ENCODE data around the gene GPR34.
"Not testable (repeated sequence)": the region's sequence is repeated elsewhere in the genome, so short reads cannot be mapped to it uniquely, and the experiment has no call there.

The GPR34 gene

DNA sequence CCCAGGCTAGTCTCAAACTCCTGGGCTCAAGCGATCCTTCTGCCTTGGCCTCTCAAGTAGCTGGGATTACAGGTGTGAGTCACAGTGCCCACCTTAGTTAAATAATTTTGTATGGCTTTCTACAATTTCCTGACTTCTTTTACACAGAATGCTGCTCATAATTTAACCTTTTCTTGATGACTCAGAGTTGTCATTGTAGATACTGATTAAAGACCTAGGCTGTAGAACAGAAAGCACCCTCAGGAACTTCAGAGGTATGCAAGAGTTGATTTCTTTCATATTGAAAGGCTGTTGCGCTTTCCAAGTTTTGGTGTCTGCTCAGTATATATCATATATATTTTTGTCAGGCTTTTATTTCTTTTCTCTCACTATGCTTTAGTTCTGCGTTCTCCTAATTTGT, 21.1 kb upstream of the GPR34 start:
- Histone ChIP-seq H3K36me3 (ENCODE audit: control insufficient read depth in 2 of 2, insufficient read depth in 2 of 2, low read length in 2 of 2) (peaks cover 0 to 2% of the 10 kb centered on the region in 2 donors), H3K9ac (ENCODE audit: low read depth in 1 of 2, low read length in 2 of 2) (no peak overlapping the region), H3K4me3 (ENCODE audit: low read length in 2 of 2) (no peak overlapping the region), H3K27ac (ENCODE audit: low read depth in 2 of 2, low read length in 2 of 2) (no peak overlapping the region), H3K9me3 (ENCODE audit: control insufficient read depth in 2 of 2, low read length in 2 of 2) (no peaks in the 10 kb centered on the region), H3K27me3 (ENCODE audit: control insufficient read depth in 2 of 2, insufficient read depth in 2 of 2, low read length in 2 of 2) (peaks cover 0 to 3% of the 10 kb centered on the region in 2 donors), H3K4me1 (ENCODE audit: control insufficient read depth in 2 of 2, insufficient read depth in 2 of 2, low read length in 2 of 2) (no peaks in the 10 kb centered on the region)

DNA sequence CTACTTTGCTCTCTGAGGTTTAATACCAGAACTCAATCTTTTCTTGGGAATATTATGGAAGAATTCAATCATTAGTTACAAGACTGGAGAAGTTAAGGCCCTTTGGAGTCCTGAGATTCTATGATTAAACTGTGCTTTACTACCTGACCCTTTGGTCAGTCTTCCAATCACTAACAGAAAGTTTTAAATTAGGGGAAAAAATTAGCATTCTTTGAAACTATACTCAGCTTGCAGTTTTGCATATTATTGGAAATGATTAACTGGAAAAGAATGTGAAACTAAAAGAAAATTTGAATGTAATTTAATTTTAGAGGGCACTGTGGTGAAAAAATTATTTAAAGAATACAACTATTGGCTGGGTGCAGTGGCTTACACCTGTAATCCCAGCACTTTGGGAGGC, 18.7 kb upstream of the GPR34 start:
- H3K4me1 ChIP-seq (ENCODE audit: control insufficient read depth in 2 of 2, insufficient read depth in 2 of 2, low read length in 2 of 2): no peaks in the 10 kb centered on the region
- no peak overlapping the region for H3K9ac ChIP-seq (ENCODE audit: low read depth in 1 of 2, low read length in 2 of 2)
- no peaks in the 10 kb centered on the region for H3K36me3 ChIP-seq (ENCODE audit: control insufficient read depth in 2 of 2, insufficient read depth in 2 of 2, low read length in 2 of 2)
- H3K27ac ChIP-seq (ENCODE audit: low read depth in 2 of 2, low read length in 2 of 2): no peak overlapping the region
- peaks cover 0 to 3% of the 10 kb centered on the region in 2 donors for H3K27me3 ChIP-seq (ENCODE audit: control insufficient read depth in 2 of 2, insufficient read depth in 2 of 2, low read length in 2 of 2)
- no peak overlapping the region for H3K4me3 ChIP-seq (ENCODE audit: low read length in 2 of 2)
- no peaks in the 10 kb centered on the region for H3K9me3 ChIP-seq (ENCODE audit: control insufficient read depth in 2 of 2, low read length in 2 of 2)

DNA sequence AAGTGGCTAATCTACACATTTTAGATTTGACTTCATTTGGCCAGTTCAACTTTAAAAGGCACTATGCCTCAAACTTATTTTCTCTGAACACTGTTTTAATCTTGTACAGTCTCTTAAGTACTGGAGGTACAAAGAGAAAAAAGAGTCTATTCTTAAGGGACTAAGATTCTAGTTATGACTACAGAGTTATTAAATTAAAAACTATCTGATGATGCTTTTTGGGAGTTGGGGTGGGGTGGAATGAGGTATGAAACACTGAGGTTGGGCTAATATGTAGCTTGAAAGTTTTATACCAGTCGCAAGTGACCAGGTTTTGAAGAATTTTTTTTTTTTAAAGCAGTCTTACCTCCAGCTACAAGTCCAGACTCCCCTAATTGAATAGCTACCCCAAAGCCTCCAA, 17.7 kb upstream of the GPR34 start:
- Histone ChIP-seq H3K9me3 (ENCODE audit: control insufficient read depth in 2 of 2, low read length in 2 of 2) (no peaks in the 10 kb centered on the region), H3K27ac (ENCODE audit: low read depth in 2 of 2, low read length in 2 of 2) (no peak overlapping the region), H3K9ac (ENCODE audit: low read depth in 1 of 2, low read length in 2 of 2) (no peak overlapping the region), H3K4me3 (ENCODE audit: low read length in 2 of 2) (no peak overlapping the region), H3K36me3 (ENCODE audit: control insufficient read depth in 2 of 2, insufficient read depth in 2 of 2, low read length in 2 of 2) (no peaks in the 10 kb centered on the region), H3K27me3 (ENCODE audit: control insufficient read depth in 2 of 2, insufficient read depth in 2 of 2, low read length in 2 of 2) (peaks cover 0 to 3% of the 10 kb centered on the region in 2 donors), H3K4me1 (ENCODE audit: control insufficient read depth in 2 of 2, insufficient read depth in 2 of 2, low read length in 2 of 2) (no peaks in the 10 kb centered on the region)

DNA sequence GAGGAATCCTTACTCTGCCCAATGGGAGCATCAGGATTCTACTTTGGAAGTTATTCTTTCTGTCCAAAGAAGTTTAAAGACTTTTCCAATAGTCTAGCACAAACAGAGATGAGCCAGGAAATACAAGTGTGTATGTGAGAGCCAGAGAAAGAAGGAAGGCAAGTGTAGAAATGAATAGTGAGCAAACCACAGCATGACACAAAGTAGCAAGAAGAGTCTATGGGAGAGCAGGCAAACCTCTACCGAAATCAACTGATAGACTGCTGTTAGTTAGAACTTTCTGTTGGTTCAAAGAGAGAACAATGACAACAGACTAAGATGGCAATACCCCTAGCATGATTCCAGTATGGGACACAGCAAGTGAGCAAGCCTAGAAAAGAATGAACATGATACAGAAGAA, 16.1 kb upstream of the GPR34 start:
- no peaks in the 10 kb centered on the region for H3K4me1 ChIP-seq (ENCODE audit: control insufficient read depth in 2 of 2, insufficient read depth in 2 of 2, low read length in 2 of 2)
- H3K9me3 ChIP-seq (ENCODE audit: control insufficient read depth in 2 of 2, low read length in 2 of 2): no peaks in the 10 kb centered on the region
- no peaks in the 10 kb centered on the region for H3K36me3 ChIP-seq (ENCODE audit: control insufficient read depth in 2 of 2, insufficient read depth in 2 of 2, low read length in 2 of 2)
- H3K27me3 ChIP-seq (ENCODE audit: control insufficient read depth in 2 of 2, insufficient read depth in 2 of 2, low read length in 2 of 2): no peaks in the 10 kb centered on the region
- H3K27ac ChIP-seq (ENCODE audit: low read depth in 2 of 2, low read length in 2 of 2): no peak overlapping the region
- H3K9ac ChIP-seq (ENCODE audit: low read depth in 1 of 2, low read length in 2 of 2): no peak overlapping the region
- no peak overlapping the region for H3K4me3 ChIP-seq (ENCODE audit: low read length in 2 of 2)

DNA sequence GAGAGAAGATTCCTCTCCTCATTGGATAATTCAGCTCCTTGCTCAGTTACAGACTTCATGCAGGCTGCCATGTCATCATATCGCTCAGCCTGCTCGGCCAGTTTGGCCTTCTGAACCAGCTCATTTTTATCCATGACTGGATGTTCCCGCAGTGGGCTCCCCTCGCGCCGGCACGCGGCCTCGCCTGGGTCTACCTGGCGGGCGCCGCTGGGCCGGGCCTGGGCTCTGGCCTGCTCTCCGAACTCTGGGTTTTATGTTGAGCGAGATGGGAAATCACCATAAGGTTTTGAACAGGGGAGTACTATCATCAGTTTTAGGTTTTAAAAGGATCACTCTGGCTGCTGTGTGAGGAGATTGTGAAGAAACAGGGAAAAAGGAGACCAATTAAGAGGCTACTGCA, 12.4 kb upstream of the GPR34 start:
- H3K4me1 ChIP-seq (ENCODE audit: control insufficient read depth in 2 of 2, insufficient read depth in 2 of 2, low read length in 2 of 2); H3K36me3 ChIP-seq (ENCODE audit: control insufficient read depth in 2 of 2, insufficient read depth in 2 of 2, low read length in 2 of 2); H3K9ac ChIP-seq (ENCODE audit: low read depth in 1 of 2, low read length in 2 of 2); H3K4me3 ChIP-seq (ENCODE audit: low read length in 2 of 2); H3K27ac ChIP-seq (ENCODE audit: low read depth in 2 of 2, low read length in 2 of 2); H3K9me3 ChIP-seq (ENCODE audit: control insufficient read depth in 2 of 2, low read length in 2 of 2); H3K27me3 ChIP-seq (ENCODE audit: control insufficient read depth in 2 of 2, insufficient read depth in 2 of 2, low read length in 2 of 2): not testable (repeated sequence)

DNA sequence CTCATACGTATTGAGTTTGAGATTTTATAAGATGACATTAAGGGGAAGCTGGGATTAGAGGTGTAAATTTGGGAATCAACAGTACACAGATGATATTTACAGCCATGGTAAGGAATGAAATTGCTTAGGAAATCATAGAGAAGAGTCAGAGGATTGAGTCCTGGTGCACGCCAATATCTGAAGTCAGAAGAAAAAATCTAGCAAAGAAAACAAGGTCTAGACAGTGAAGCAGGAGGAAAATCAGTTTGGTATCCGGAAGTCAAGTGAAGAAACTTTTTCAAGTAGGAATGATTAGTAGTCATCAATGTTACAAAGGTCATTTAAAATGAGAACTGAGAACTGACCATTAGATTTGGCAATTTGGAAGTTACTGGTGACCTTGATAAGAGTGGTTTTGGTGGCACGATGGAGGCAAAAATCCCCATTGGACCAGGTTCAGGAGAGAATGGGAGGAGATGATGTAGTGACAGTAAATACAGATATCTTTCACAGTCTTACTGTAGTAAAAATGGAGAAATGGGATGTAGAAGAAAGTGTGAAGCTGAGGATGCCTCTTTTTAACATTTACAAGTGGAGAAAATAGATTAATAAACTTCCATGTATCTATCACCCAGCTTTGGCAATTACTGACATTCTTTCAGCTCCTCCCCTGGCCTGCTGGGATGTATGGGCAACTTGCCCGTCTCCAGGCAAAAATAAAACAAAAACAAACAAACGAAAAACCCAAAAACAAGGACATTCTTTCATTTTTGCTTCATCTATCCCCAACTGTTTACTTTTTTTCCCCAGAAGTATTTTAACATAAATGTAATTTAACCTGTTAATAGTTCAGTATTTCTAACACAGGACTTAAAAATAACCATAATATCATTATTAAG, 11.4 kb upstream of the GPR34 start:
- no peaks in the 10 kb centered on the region for H3K9me3 ChIP-seq (ENCODE audit: control insufficient read depth in 2 of 2, low read length in 2 of 2)
- no peak overlapping the region for H3K4me3 ChIP-seq (ENCODE audit: low read length in 2 of 2)
- no peaks in the 10 kb centered on the region for H3K27me3 ChIP-seq (ENCODE audit: control insufficient read depth in 2 of 2, insufficient read depth in 2 of 2, low read length in 2 of 2)
- H3K4me1 ChIP-seq (ENCODE audit: control insufficient read depth in 2 of 2, insufficient read depth in 2 of 2, low read length in 2 of 2): no peaks in the 10 kb centered on the region
- H3K9ac ChIP-seq (ENCODE audit: low read depth in 1 of 2, low read length in 2 of 2): no peak overlapping the region
- no peaks in the 10 kb centered on the region for H3K36me3 ChIP-seq (ENCODE audit: control insufficient read depth in 2 of 2, insufficient read depth in 2 of 2, low read length in 2 of 2)
- no peak overlapping the region for H3K27ac ChIP-seq (ENCODE audit: low read depth in 2 of 2, low read length in 2 of 2)

DNA sequence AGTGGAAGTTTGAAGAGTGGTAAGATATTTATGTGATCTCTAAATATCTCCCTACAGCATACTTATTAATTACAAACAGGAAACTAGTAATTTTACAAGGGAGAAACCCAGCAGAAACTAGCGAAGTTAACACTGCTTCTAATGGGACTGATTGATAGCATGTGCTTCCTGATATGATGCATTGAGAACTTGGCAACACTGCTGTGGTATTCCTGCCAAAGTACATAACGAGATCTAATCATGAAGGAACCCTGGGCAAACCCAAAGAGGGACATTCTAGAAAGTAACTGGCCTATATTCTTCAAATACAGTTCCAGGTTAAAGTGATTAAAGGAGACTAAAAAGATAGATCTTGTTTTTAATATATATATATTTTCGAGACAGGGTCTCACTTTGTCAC, 4.6 kb upstream of the GPR34 start:
- Histone ChIP-seq H3K27ac (ENCODE audit: low read depth in 2 of 2, low read length in 2 of 2) (no peak overlapping the region), H3K4me1 (ENCODE audit: control insufficient read depth in 2 of 2, insufficient read depth in 2 of 2, low read length in 2 of 2) (no peaks in the 10 kb centered on the region), H3K27me3 (ENCODE audit: control insufficient read depth in 2 of 2, insufficient read depth in 2 of 2, low read length in 2 of 2) (peaks cover 0 to 4% of the 10 kb centered on the region in 2 donors), H3K36me3 (ENCODE audit: control insufficient read depth in 2 of 2, insufficient read depth in 2 of 2, low read length in 2 of 2) (no peaks in the 10 kb centered on the region), H3K9ac (ENCODE audit: low read depth in 1 of 2, low read length in 2 of 2) (no peak overlapping the region), H3K4me3 (ENCODE audit: low read length in 2 of 2) (no peak overlapping the region), H3K9me3 (ENCODE audit: control insufficient read depth in 2 of 2, low read length in 2 of 2) (no peaks in the 10 kb centered on the region)

DNA sequence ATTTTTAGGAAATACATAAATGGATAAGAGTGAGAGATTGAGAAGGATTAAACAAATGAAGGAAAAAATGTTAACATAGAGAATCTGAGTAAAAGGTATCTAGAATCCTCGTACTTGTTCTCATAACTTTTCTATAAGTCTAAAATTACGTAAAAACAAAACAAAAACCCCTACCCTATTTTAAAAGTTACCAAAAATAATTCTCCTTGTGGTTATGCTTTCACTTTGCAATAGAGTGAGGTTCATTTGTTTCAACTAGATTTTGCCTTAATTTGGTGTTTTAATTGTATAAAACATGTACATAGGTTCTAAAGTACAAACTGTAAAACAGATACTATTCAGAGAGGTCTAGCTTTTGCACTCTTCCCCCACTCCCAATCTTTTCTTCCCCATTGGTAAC, 3.8 kb upstream of the GPR34 start:
- no peaks in the 10 kb centered on the region for H3K4me1 ChIP-seq (ENCODE audit: control insufficient read depth in 2 of 2, insufficient read depth in 2 of 2, low read length in 2 of 2)
- no peak overlapping the region for H3K4me3 ChIP-seq (ENCODE audit: low read length in 2 of 2)
- no peaks in the 10 kb centered on the region for H3K9me3 ChIP-seq (ENCODE audit: control insufficient read depth in 2 of 2, low read length in 2 of 2)
- no peaks in the 10 kb centered on the region for H3K36me3 ChIP-seq (ENCODE audit: control insufficient read depth in 2 of 2, insufficient read depth in 2 of 2, low read length in 2 of 2)
- no peak overlapping the region for H3K9ac ChIP-seq (ENCODE audit: low read depth in 1 of 2, low read length in 2 of 2)
- peaks cover 0 to 4% of the 10 kb centered on the region in 2 donors for H3K27me3 ChIP-seq (ENCODE audit: control insufficient read depth in 2 of 2, insufficient read depth in 2 of 2, low read length in 2 of 2)
- H3K27ac ChIP-seq (ENCODE audit: low read depth in 2 of 2, low read length in 2 of 2): no peak overlapping the region

DNA sequence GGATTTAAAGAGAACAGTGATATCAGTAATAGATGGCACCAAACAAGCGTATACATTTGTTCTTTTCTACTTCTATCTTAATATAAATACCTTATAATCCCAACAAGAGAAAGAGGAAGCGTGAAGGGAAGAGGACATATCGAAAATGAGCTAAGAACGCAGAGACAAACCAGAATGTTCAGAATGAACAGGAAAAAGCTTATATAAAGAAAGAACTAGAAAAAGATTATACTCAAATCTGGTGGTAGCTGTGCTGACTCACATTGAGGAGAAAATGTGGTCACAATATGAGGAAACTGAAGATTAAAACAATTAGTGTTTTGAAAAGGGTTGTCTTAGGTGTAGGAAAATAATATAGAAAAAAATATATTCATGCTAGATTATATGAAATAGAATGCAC, 2.0 kb upstream of the GPR34 start:
- Histone ChIP-seq H3K27ac (ENCODE audit: low read depth in 2 of 2, low read length in 2 of 2) (no peak overlapping the region), H3K27me3 (ENCODE audit: control insufficient read depth in 2 of 2, insufficient read depth in 2 of 2, low read length in 2 of 2) (peaks cover 0 to 4% of the 10 kb centered on the region in 2 donors), H3K4me1 (ENCODE audit: control insufficient read depth in 2 of 2, insufficient read depth in 2 of 2, low read length in 2 of 2) (no peaks in the 10 kb centered on the region)

DNA sequence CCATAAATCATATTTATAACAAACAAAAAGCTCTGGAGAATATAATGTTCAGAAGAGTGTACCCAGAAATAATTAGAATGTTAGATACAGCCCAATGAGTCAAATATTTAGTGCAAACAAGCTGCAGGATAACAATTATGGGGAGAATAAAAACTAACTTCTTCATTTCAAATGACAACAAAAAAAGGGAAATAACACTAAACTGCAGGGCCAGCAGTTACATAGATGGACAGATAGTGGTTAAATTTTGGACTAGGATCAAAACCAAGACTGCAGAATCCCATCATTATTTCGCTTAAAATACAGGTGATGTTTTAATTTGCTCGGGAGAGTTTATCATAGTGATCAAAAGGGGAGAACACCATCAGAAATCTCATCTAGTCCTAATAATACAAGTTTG, 617 bp upstream of the GPR34 start:
- no peak overlapping the region for H3K9ac ChIP-seq (ENCODE audit: low read depth in 1 of 2, low read length in 2 of 2)

More for the DNA sequence above, 2.0 kb upstream of the GPR34 start:
- H3K4me3 ChIP-seq (ENCODE audit: low read length in 2 of 2): no peak overlapping the region
- H3K9me3 ChIP-seq (ENCODE audit: control insufficient read depth in 2 of 2, low read length in 2 of 2): no peaks in the 10 kb centered on the region
- no peak overlapping the region for H3K9ac ChIP-seq (ENCODE audit: low read depth in 1 of 2, low read length in 2 of 2)
- no peaks in the 10 kb centered on the region for H3K36me3 ChIP-seq (ENCODE audit: control insufficient read depth in 2 of 2, insufficient read depth in 2 of 2, low read length in 2 of 2)

More for the DNA sequence above, 617 bp upstream of the GPR34 start:
- Histone ChIP-seq H3K27me3 (ENCODE audit: control insufficient read depth in 2 of 2, insufficient read depth in 2 of 2, low read length in 2 of 2) (peaks cover 0 to 4% of the 10 kb centered on the region in 2 donors), H3K36me3 (ENCODE audit: control insufficient read depth in 2 of 2, insufficient read depth in 2 of 2, low read length in 2 of 2) (no peaks in the 10 kb centered on the region), H3K4me1 (ENCODE audit: control insufficient read depth in 2 of 2, insufficient read depth in 2 of 2, low read length in 2 of 2) (no peaks in the 10 kb centered on the region), H3K9me3 (ENCODE audit: control insufficient read depth in 2 of 2, low read length in 2 of 2) (no peaks in the 10 kb centered on the region), H3K27ac (ENCODE audit: low read depth in 2 of 2, low read length in 2 of 2) (no peak overlapping the region), H3K4me3 (ENCODE audit: low read length in 2 of 2) (no peak overlapping the region)

Measured in mucosa of rectum (tissue), 2 donors.